PC-9 (cell line): ENCODE data around the gene MRPL53. TPM values are rescaled to one million over a fixed set of nuclear protein-coding genes. Genes with fewer than 3 reads are reported as not detected.

Source experiments
- BruUV-seq: library from RNA; stranded (reverse); fragments of 400-500 nt; replicated peaks from 2 replicates; lab custom pipeline; 2021; lab: Mats Ljungman, UMichigan
- CTCF ChIA-PET: fragments of 300-600 bp; sonication (Branson Sonifier 250); formaldehyde crosslinking; loops from one replicate; lab custom pipeline; 2022; ENCODE audit warnings: antibody characterized with exemption; lab: Charles Lee
- POLR2A ChIA-PET: fragments of 300-600 bp; sonication (Branson Sonifier 250); formaldehyde crosslinking; loops from one replicate; lab custom pipeline; 2022; ENCODE audit warnings: antibody characterized with exemption; ENCODE audit not compliant: unreplicated experiment; lab: Charles Lee
- DNase-seq, 2 experiments: peaks; one replicate each; pipeline versions ENCODE4 v3.0.0 to v3.0.0-alpha.2; 2015 to 2022; ENCODE audit warnings: mixed read lengths in 1 of 2
- H2AFZ ChIP-seq: fragments of 200-600 bp; sonication (generic); 2 replicates; pipeline ENCODE4 v1.8.1; 2017; ENCODE audit warnings: antibody characterized with exemption
- H3F3A ChIP-seq: fragments of 200-600 bp; sonication (generic); 2 replicates; pipeline ENCODE4 v1.8.1; 2017; ENCODE audit warnings: antibody characterized with exemption, mild to moderate bottlenecking, low read depth; ENCODE audit not compliant: insufficient read depth
- H3K27ac ChIP-seq: fragments of 200-600 bp; sonication (generic); 2 replicates; pipeline ENCODE4 v1.6.1; 2016; ENCODE audit warnings: mixed run types
- H3K27me3 ChIP-seq: fragments of 200-600 bp; sonication (generic); 2 replicates; pipeline ENCODE4 v1.6.1; 2016; ENCODE audit warnings: low read depth, mixed run types; ENCODE audit not compliant: insufficient read depth
- H3K36me3 ChIP-seq: fragments of 200-600 bp; sonication (generic); 2 replicates; pipeline ENCODE4 v1.6.1; 2016; ENCODE audit warnings: low read depth, mixed run types
- H3K4me1 ChIP-seq: fragments of 200-600 bp; sonication (generic); replicated peaks from 2 replicates; pipeline ENCODE4 v1.6.1; 2016; ENCODE audit warnings: mixed run types; ENCODE audit not compliant: insufficient read depth
- H3K4me2 ChIP-seq: fragments of 200-600 bp; sonication (generic); 2 replicates; pipeline ENCODE4 v1.6.1; 2017; ENCODE audit warnings: mixed run types
- H3K4me3 ChIP-seq: fragments of 200-600 bp; sonication (generic); 2 replicates; pipeline ENCODE4 v1.6.1; 2016; ENCODE audit warnings: mixed run types
- H3K79me2 ChIP-seq: fragments of 200-600 bp; sonication (generic); 2 replicates; pipeline ENCODE4 v1.6.1; 2017; ENCODE audit warnings: low read depth, mixed run types
- H3K9me2 ChIP-seq: fragments of 200-600 bp; sonication (generic); 2 replicates; pipeline ENCODE4 v1.8.1; 2017; ENCODE audit warnings: mild to moderate bottlenecking; ENCODE audit not compliant: insufficient read depth
- H3K9me3 ChIP-seq: fragments of 200-600 bp; sonication (generic); 2 replicates; pipeline ENCODE4 v1.8.1; 2016; ENCODE audit warnings: low read depth; ENCODE audit not compliant: insufficient read depth
- H4K20me1 ChIP-seq: fragments of 200-600 bp; sonication (generic); 2 replicates; pipeline ENCODE4 v1.8.1; 2017; ENCODE audit not compliant: insufficient read depth
- CTCF ChIP-seq: fragments of 200-600 bp; sonication (generic); conservative IDR thresholded peaks from 2 replicates; pipeline ENCODE4 v1.6.1; 2017; ENCODE audit warnings: mixed run types, antibody characterized with exemption, mild to moderate bottlenecking, moderate library complexity
- EZH2 ChIP-seq: fragments of 200-600 bp; sonication (generic); IDR thresholded peaks from 2 replicates; pipeline ENCODE4 v1.8.0; 2017; ENCODE audit warnings: antibody characterized with exemption, low read depth
- intact Hi-C: fragments of 100-400 bp; cut with micrococcal nuclease; formaldehyde crosslinking; loops from one replicate; pipeline ENCODE4 v1.10.0; 2022; ENCODE audit not compliant: unreplicated experiment
- total RNA-seq: library from RNA; stranded (reverse); gene quantifications from 2 replicates; pipeline ENCODE4 v1.2.3, GENCODE V29; 2021

The MRPL53 gene
- total RNA-seq, 1 experiment from 2014 or later = 51.1 TPM

- Histone ChIP-seq H3K9me2 (no peaks in the 10 kb centered on the region), H3K4me2 (peak overlapping the region; percentile 99), H3K4me1 (peaks cover 26% of the 10 kb centered on the region), H3K79me2 (peaks cover 23% of the 10 kb centered on the region), H3K27ac (peak overlapping the region; percentile 73), H3K27me3 (no peaks in the 10 kb centered on the region), H2AFZ (peak overlapping the region; percentile 95), H3K4me3 (peak overlapping the region; percentile 64), H3K36me3 (0 out of 2 replicates have a peak, but pooled peaks cover 10% of the 10 kb centered on the region), H3F3A (peaks cover 19% of the 10 kb centered on the region; the same call in 1 of the 2 replicates), H3K9me3 (no peaks in the 10 kb centered on the region), H4K20me1 (no peaks in the 10 kb centered on the region)
- TF ChIP-seq CTCF = no peak
- TF ChIP-seq EZH2 = no peak
- ChIA-PET POLR2A (no interaction called here), CTCF (interaction anchor here (0.5 to 0.7 kb wide), 2 partner anchors 39 to 686 kb away, joined by 3 to 4 read pairs; no protein-coding TSS in a partner anchor)
- intact Hi-C loops = loop anchor here (1.0 to 10.0 kb wide), 4 partner anchors 21 to 337 kb away; partner anchors contain the start of genes AUP1, HTRA2, INO80B and TTC31
- BruUV-seq = TSS peak; percentile 66
- no peak for DNase-seq
Observed at GRCh38 chr2:74507926-74508520, 35.5 kb upstream of the MRPL53 start.

GRCh38 chr2:74507145-74507925, 34.9 kb upstream of the MRPL53 start, which contains the start of gene PCGF1:
TSS of gene PCGF1 (minus strand) at chr2:74507695. CDS start at chr2:74507668, 27 bp downstream.
- Histone ChIP-seq H3K4me3 (peak within 1 kb of the TSS; percentile 64), H3K27me3 (no peaks in the 10 kb centered on the region), H3K9me2 (no peaks in the 10 kb centered on the region), H3F3A (peaks cover 19% of the 10 kb centered on the region; the same call in 1 of the 2 replicates), H3K4me2 (peak within 1 kb of the TSS; percentile 99), H3K9me3 (no peaks in the 10 kb centered on the region), H4K20me1 (no peaks in the 10 kb centered on the region), H3K36me3 (0 out of 2 replicates have a peak, but pooled peaks cover 10% of the 10 kb centered on the region), H3K79me2 (peaks cover 23% of the 10 kb centered on the region), H3K27ac (peak within 1 kb of the TSS; percentile 73), H2AFZ (peak within 1 kb of the TSS; percentile 95), H3K4me1 (peaks cover 26% of the 10 kb centered on the region)
- intact Hi-C loops = loop anchor here (1.0 to 10.0 kb wide), 4 partner anchors 22 to 337 kb away; partner anchors contain the start of genes AUP1, HTRA2, INO80B and TTC31
- peak; percentile 97 for DNase-seq
- CTCF ChIA-PET = interaction anchor here (0.7 kb wide), 1 partner anchor 685 kb away, joined by 4 read pairs; no protein-coding TSS in a partner anchor
- no TSS peak for BruUV-seq
- peak; percentile 54 for TF ChIP-seq CTCF
- TF ChIP-seq EZH2 = no peak
- POLR2A ChIA-PET = no interaction called here
